ENCODE data around the gene CDH13.

GRCh38 chr16:82967424-82967823, 340.7 kb downstream of the CDH13 start:
- no peak for TF ChIP-seq ATF2 (tag by site-specific recombination; IDR thresholded peaks at IDR 0.05; ENCODE audit: low read depth)
- no peak for TF ChIP-seq ZSCAN16 (tag by site-specific recombination; IDR thresholded peaks at IDR 0.05)

All from HEK293 (cell line).